ENCODE data around the gene S100A10. TPM values are rescaled to one million over a fixed set of nuclear protein-coding genes. Genes with fewer than 3 reads are reported as not detected.
A peak's percentile ranks its signal among the peaks of the same experiment; 100 is the strongest.

Gene S100A10, protein sequence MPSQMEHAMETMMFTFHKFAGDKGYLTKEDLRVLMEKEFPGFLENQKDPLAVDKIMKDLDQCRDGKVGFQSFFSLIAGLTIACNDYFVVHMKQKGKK
- total RNA-seq = 100 to 1,000 TPM in 2 of 4 donors, 10 to 100 TPM in 2; 74.8 to 153 (median 102) TPM

DNA sequence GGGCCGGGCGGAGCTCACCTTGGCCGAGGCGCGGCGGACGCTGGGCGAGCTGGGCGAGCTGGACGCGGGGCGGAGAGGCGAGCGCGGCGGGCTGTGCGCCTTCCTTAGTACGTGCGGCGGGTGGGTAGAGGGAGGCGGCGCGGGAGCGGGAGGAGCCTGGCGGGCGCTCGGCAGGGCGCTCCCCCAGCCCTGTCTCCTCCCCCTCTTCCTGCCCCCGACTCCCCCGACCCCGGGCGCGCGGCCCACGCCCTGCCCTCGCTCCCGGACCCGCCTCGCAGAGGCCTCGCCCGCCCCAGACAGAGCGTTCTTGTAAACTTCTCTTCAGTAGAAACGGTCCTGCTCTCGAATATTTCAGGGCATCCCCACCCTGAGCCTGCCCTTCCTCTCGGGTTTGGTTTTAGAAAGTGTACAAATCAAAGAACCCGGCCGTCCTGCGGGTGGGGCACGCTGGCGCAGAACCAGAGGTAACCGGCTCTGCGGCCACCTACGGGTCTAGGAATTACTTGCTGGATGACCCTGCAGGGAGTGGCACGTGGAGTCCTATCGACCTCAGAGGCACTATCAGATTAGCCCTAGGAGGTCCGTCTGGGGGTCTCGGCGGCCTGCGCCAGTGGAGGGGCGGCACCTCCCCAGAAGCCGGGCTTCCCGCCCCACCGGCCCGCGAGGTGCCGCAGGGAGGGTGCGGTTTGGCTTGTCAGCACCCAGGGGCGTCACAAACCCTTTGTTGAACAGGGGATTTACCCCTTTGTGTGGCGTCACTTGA lies at the start of gene S100A10:
TSS of gene S100A10 (minus strand) at position 126 of the 763 bp plus-strand sequence. CDS start 7,629 bp downstream, outside the sequence.
- WGBS, 2 donors = 0% methylated on average over 38 to 52 of the region's 69 CpGs
- intact Hi-C loops (cut with DNase I; ENCODE audit: low total_unique reads) = no loop called here
- H3K4me3 ChIP-seq (ENCODE audit: low read depth, poor library complexity, severe bottlenecking) = peak within 1 kb of the TSS; percentile 75
- DNase-seq (ENCODE audit: low spot score in 2 of 2) = peak; percentile 79 to 97
- TF ChIP-seq, protein P1, sequence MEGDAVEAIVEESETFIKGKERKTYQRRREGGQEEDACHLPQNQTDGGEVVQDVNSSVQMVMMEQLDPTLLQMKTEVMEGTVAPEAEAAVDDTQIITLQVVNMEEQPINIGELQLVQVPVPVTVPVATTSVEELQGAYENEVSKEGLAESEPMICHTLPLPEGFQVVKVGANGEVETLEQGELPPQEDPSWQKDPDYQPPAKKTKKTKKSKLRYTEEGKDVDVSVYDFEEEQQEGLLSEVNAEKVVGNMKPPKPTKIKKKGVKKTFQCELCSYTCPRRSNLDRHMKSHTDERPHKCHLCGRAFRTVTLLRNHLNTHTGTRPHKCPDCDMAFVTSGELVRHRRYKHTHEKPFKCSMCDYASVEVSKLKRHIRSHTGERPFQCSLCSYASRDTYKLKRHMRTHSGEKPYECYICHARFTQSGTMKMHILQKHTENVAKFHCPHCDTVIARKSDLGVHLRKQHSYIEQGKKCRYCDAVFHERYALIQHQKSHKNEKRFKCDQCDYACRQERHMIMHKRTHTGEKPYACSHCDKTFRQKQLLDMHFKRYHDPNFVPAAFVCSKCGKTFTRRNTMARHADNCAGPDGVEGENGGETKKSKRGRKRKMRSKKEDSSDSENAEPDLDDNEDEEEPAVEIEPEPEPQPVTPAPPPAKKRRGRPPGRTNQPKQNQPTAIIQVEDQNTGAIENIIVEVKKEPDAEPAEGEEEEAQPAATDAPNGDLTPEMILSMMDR (IDR thresholded peaks at IDR 0.05) = no peak
- peak in 1 of 2 donors; percentile 35 for TF ChIP-seq POLR2A (IDR thresholded peaks at IDR 0.05)

DNA sequence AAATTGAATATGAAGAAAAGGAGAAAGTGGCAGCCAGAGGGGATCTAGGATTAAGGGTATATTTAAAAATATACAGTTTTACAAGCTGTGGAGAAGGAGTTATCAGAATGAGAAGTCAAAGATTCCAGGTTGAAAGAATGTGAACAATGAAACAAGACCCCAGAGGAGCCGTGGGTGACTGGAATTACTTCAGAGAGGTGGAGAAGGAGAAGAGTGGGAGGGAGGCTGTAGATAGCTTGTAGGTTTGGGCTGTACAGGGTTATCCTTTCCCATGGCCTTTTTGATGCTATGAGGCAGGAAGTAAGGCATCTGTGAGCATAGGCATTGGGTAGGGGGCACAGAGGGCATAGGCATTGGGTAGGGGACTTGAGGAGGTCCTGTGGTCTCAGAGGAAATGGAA lies 48.4 kb upstream of the S100A10 start:
- no peak overlapping the region for H3K4me3 ChIP-seq (ENCODE audit: low read depth, poor library complexity, severe bottlenecking)
- no peak for DNase-seq (ENCODE audit: low spot score in 2 of 2)
- intact Hi-C loops (cut with DNase I; ENCODE audit: low total_unique reads) = no loop called here
- 76 to 83% methylated on average over 1 of the region's 1 CpG for WGBS, 2 donors
- no peak for TF ChIP-seq POLR2A (IDR thresholded peaks at IDR 0.05)
- TF ChIP-seq, protein P1 (IDR thresholded peaks at IDR 0.05) = no peak

DNA sequence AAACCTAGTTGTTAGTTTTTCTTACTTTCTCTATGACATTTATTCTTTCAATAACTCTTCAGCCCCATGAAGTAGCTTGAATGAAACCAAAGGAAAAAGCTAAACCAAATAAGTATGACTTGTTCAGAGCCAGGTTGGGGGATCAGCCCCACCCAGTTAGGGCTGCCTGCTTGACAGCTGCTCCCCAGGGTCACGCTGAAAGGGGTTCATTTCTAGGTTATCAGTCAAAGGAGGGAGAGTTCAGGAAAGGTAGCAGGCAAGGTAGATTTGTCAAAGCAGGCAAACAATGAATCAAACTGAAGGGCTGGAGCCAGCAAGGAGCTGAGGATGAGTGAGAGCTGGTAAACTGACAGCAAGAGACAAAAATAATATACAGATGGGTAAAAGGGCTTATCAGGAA lies 46.2 kb upstream of the S100A10 start:
- H3K4me3 ChIP-seq (ENCODE audit: low read depth, poor library complexity, severe bottlenecking) = no peak overlapping the region
- intact Hi-C loops (cut with DNase I; ENCODE audit: low total_unique reads) = no loop called here
- WGBS, 2 donors = 57 to 70% methylated on average over 1 of the region's 1 CpG
- no peak for DNase-seq (ENCODE audit: low spot score in 2 of 2)
- TF ChIP-seq, protein P1 (IDR thresholded peaks at IDR 0.05) = no peak
- no peak for TF ChIP-seq POLR2A (IDR thresholded peaks at IDR 0.05)

GRCh38 chr1:152039461-152039860 lies 45.8 kb upstream of the S100A10 start:
- no peak overlapping the region for H3K4me3 ChIP-seq (ENCODE audit: low read depth, poor library complexity, severe bottlenecking)
- DNase-seq (ENCODE audit: low spot score in 2 of 2) = no peak
- TF ChIP-seq POLR2A (IDR thresholded peaks at IDR 0.05) = no peak
- TF ChIP-seq, protein P1 (IDR thresholded peaks at IDR 0.05) = no peak
- intact Hi-C loops (cut with DNase I; ENCODE audit: low total_unique reads) = no loop called here
- WGBS, 2 donors = 92 to 97% methylated on average over 1 of the region's 1 CpG

GRCh38 chr1:152038871-152039270 lies 45.2 kb upstream of the S100A10 start:
- DNase-seq (ENCODE audit: low spot score in 2 of 2) = no peak
- no peak for TF ChIP-seq POLR2A (IDR thresholded peaks at IDR 0.05)
- TF ChIP-seq, protein P1 (IDR thresholded peaks at IDR 0.05) = no peak
- no peak overlapping the region for H3K4me3 ChIP-seq (ENCODE audit: low read depth, poor library complexity, severe bottlenecking)
- WGBS, 2 donors = 95 to 96% methylated on average over 10 of the region's 10 CpGs
- intact Hi-C loops (cut with DNase I; ENCODE audit: low total_unique reads) = no loop called here

Measured in lower leg skin (tissue), 4 donors.